HepG2 (cell line): ENCODE results near the gene MTA3. TPM values are rescaled to one million over a fixed set of nuclear protein-coding genes. Genes with fewer than 3 reads are reported as not detected.

Source experiments
- ATAC-seq: fragments of 200-7000 bp; cut with Tn5 transposase; 3 replicates; pipeline ENCODE4 v1.9.1; 2020; ENCODE audit warnings: mild to moderate bottlenecking, moderate library complexity
- BruUV-seq: library from RNA; stranded (reverse); fragments of 400-500 nt; replicated peaks from 2 replicates; lab custom pipeline; 2021; lab: Mats Ljungman, UMichigan
- CTCF ChIA-PET: fragments of 300-600 bp; formaldehyde crosslinking; extraction: SDS; loops from one replicate; lab custom pipeline; 2021; ENCODE audit warnings: low total read pairs, inconsistent platforms, low intra/inter-chr PET ratio; lab: Yijun Ruan, JAX
- POLR2A ChIA-PET: fragments of 350-600 bp; sonication (Branson Sonifier 250); formaldehyde crosslinking; loops from one replicate; lab custom pipeline; 2020; ENCODE audit warnings: antibody characterized with exemption, inconsistent platforms; lab: Yijun Ruan, JAX
- DNase-seq: peaks from one replicate; pipeline ENCODE4 v3.0.0-alpha.2; 2015; ENCODE audit warnings: low spot score
- FAIRE-seq: peaks from 3 replicates; lab custom pipeline; 2011; peaks lifted over from hg19 to GRCh38; lab: Jason Lieb, UNC
- H2AFZ ChIP-seq: one replicate; pipeline ENCODE4 v1.6.1; 2011; ENCODE audit warnings: low read length, inconsistent platforms
- H3K27ac ChIP-seq: fragments of 300-600 bp; 3 replicates; pipeline ENCODE4 v1.8.0; 2011; ENCODE audit warnings: mixed run types, mild to moderate bottlenecking, mixed read lengths, low read length, inconsistent platforms; ENCODE audit not compliant: insufficient read depth; ENCODE audit errors: extremely low read length
- H3K27me3 ChIP-seq, 2 experiments: fragments of 200-600 bp in 1 of 2; 2 replicates in 1 of 2; 3 replicates in 1 of 2; pipeline versions ENCODE4 v1.6.0 to v1.8.0; 2011; ENCODE audit warnings: low read length in 2 of 2, mild to moderate bottlenecking in 2 of 2, moderate library complexity in 2 of 2, inconsistent platforms in 1 of 2; ENCODE audit not compliant: insufficient read depth in 2 of 2, control insufficient read depth in 1 of 2
- H3K36me3 ChIP-seq, 2 experiments: fragments of 200-600 bp in 1 of 2; replicated peaks in 1 of 2; 2 replicates in 1 of 2; 3 replicates in 1 of 2; pipeline versions ENCODE4 v1.5.1 to v1.8.0; 2011; ENCODE audit warnings: low read length in 2 of 2, inconsistent platforms in 1 of 2; ENCODE audit not compliant: insufficient read depth in 2 of 2, control insufficient read depth in 1 of 2
- H3K4me1 ChIP-seq: 2 replicates; pipeline ENCODE4 v1.5.1; 2012; ENCODE audit warnings: low read length, inconsistent platforms; ENCODE audit not compliant: insufficient read depth
- H3K4me2 ChIP-seq: 2 replicates; pipeline ENCODE4 v1.6.0; 2011; ENCODE audit warnings: low read depth, low read length, inconsistent platforms
- H3K4me3 ChIP-seq, 3 experiments: fragments of 200-600 bp in 1 of 3; sonication (generic), shearing (Covaris generic) in 1 of 3; replicated peaks in 1 of 3; 2 replicates each; pipeline ENCODE4 v1.5.1; 2011 to 2016; ENCODE audit warnings: low read length in 3 of 3, inconsistent platforms in 2 of 3, low read depth in 2 of 3, mild to moderate bottlenecking in 2 of 3, control low read depth in 1 of 3, mixed read lengths in 1 of 3; ENCODE audit not compliant: insufficient read depth in 1 of 3
- H3K79me2 ChIP-seq: one replicate; pipeline ENCODE4 v1.6.1; 2011; ENCODE audit warnings: low read length, inconsistent platforms; ENCODE audit not compliant: insufficient read depth
- H3K9ac ChIP-seq: 2 replicates; pipeline ENCODE4 v1.6.0; 2011; ENCODE audit warnings: mild to moderate bottlenecking, low read depth, low read length, inconsistent platforms; ENCODE audit not compliant: insufficient read depth
- H3K9me3 ChIP-seq: 2 replicates; pipeline ENCODE4 v1.5.1; 2012; ENCODE audit warnings: mild to moderate bottlenecking, low read length
- H4K20me1 ChIP-seq: 2 replicates; pipeline ENCODE4 v1.6.0; 2011; ENCODE audit warnings: inconsistent platforms, mild to moderate bottlenecking, low read length, moderate library complexity; ENCODE audit not compliant: insufficient read depth
- GMEB2 ChIP-seq: IDR thresholded peaks from 2 replicates; pipeline ENCODE4 v1.6.1; 2016; ENCODE audit warnings: missing biosample characterization, missing genetic modification reagents, low read depth
- RBM22 ChIP-seq: fragments of 200-400 bp; formaldehyde crosslinking; optimal IDR thresholded peaks from 2 replicates; pipeline ENCODE3; 2017; ENCODE audit warnings: mild to moderate bottlenecking, low read length, moderate library complexity
- SNAPC5 ChIP-seq: sonication (generic); formaldehyde crosslinking; IDR thresholded peaks from 2 replicates; pipeline ENCODE4 v1.8.1; 2023; ENCODE audit warnings: mild to moderate bottlenecking, missing genetic modification reagents, borderline replicate concordance
- TIGD3 ChIP-seq: sonication (generic); formaldehyde crosslinking; IDR thresholded peaks from 2 replicates; pipeline ENCODE4 v1.5.1; 2020; ENCODE audit warnings: mild to moderate bottlenecking, missing genetic modification reagents, borderline replicate concordance
- ZBTB33 ChIP-seq: sonication (generic); formaldehyde crosslinking; IDR thresholded peaks from 2 replicates; pipeline ENCODE4 v1.4.0; 2020; ENCODE audit warnings: missing genetic modification reagents
- ZNF570 ChIP-seq: sonication (generic); formaldehyde crosslinking; IDR thresholded peaks from 2 replicates; pipeline ENCODE4 v1.4.0; 2020; ENCODE audit warnings: mild to moderate bottlenecking, missing genetic modification reagents, borderline replicate concordance
- ZNF574 ChIP-seq: sonication (generic); formaldehyde crosslinking; IDR thresholded peaks from 2 replicates; pipeline ENCODE4 v1.4.0; 2020; ENCODE audit warnings: missing genetic modification reagents
- ZNF678 ChIP-seq: sonication (generic); formaldehyde crosslinking; IDR thresholded peaks from 2 replicates; pipeline ENCODE4 v1.4.0; 2020; ENCODE audit warnings: mild to moderate bottlenecking, missing genetic modification reagents
- WGBS: methylation state at CpG from one replicate; pipeline ENCODE4 v1.1.6; 2017; ENCODE audit warnings: low lambda C conversion rate; 5-methylcytosine and 5-hydroxymethylcytosine counted together
- in situ Hi-C: cut with HindIII; loops from 2 replicates; pipeline ENCODE4 v1.10.0; 2017; ENCODE audit warnings: low pct_unique_long_range_greater_than_20kb; ENCODE audit not compliant: extremely low pct_ligation_motif_present
- intact Hi-C: fragments of 100-400 bp; cut with micrococcal nuclease; formaldehyde crosslinking; loops from one replicate; pipeline ENCODE4 v1.10.0; 2022; ENCODE audit not compliant: unreplicated experiment
- polyA plus RNA-seq, 8 experiments: library from polyadenylated mRNA; depleted of rRNA in 3 of 8; stranded (reverse) in 7 of 8; unstranded in 1 of 8; fragments of >200 nt; fragmentation: Illumina TruSeq in 4 of 8; extraction: Trizol in 4 of 8; gene quantifications; 2 replicates each; pipeline versions ENCODE4 v1.2.1 to v1.2.3, GENCODE V29; 2011 to 2016; ENCODE audit warnings: low read depth in 4 of 8, missing spikeins in 1 of 8, mixed read lengths in 1 of 8; ENCODE audit not compliant: insufficient read depth in 1 of 8
- total RNA-seq, 5 experiments: library from RNA; depleted of rRNA; stranded (reverse); fragments of >200 nt; fragmentation: Illumina TruSeq; extraction: Trizol; gene quantifications; 2 replicates each; pipeline ENCODE4 v1.2.3, GENCODE V29; 2016; ENCODE audit warnings: low read depth in 1 of 5

Gene MTA3
- total and polyA plus RNA-seq, 2 of the 13 experiments (the other 11 are each of a cell fraction or from before 2014, with no cell fraction given), result 48.8 to 77.8 TPM

GRCh38 chr2:42714686-42715085 lies 146.3 kb downstream of the MTA3 start:
- Histone ChIP-seq H3K9me3 (no peaks in the 10 kb centered on the region), H4K20me1 (no peaks in the 10 kb centered on the region), H3K27me3 (no peaks in the 10 kb centered on the region), H3K9ac (no peak overlapping the region), H3K36me3 (peaks cover 0 to 4% of the 10 kb centered on the region in 2 experiments; a peak in 1 of 5 replicates), H3K27ac (no peak overlapping the region), H3K79me2 (no peaks in the 10 kb centered on the region), H3K4me3 (no peak overlapping the region), H3K4me2 (no peak overlapping the region), H2AFZ (no peak overlapping the region), H3K4me1 (no peaks in the 10 kb centered on the region)
- ATAC-seq (peak; percentile 35), FAIRE-seq (no peak), DNase-seq (no peak)
- WGBS, result 89% methylated on average over 7 of the region's 7 CpGs
- in situ Hi-C loops, result no loop called here
- BruUV-seq, result no TSS peak
- ChIA-PET CTCF (no interaction called here), POLR2A (no interaction called here)
- intact Hi-C loops, result no loop called here
- peak; percentile 52; the same call in 1 of the 2 replicates for TF ChIP-seq ZBTB33 (CRISPR knock-in tag)
- TF ChIP-seq RBM22, result peak; percentile 36
- no peak for TF ChIP-seq GMEB2 (CRISPR knock-in tag)

- ATAC-seq (no peak), DNase-seq (no peak), FAIRE-seq (no peak)
- in situ Hi-C loops (no loop called here), intact Hi-C loops (no loop called here)
- CTCF ChIA-PET, result no interaction called here
- Histone ChIP-seq H3K4me3 (no peak overlapping the region), H3K9me3 (no peaks in the 10 kb centered on the region), H3K36me3 (no peaks in the 10 kb centered on the region; a peak in 1 of 5 replicates), H3K79me2 (no peaks in the 10 kb centered on the region), H3K4me1 (no peaks in the 10 kb centered on the region), H3K27ac (no peak overlapping the region), H3K27me3 (no peaks in the 10 kb centered on the region), H3K4me2 (no peak overlapping the region), H3K9ac (no peak overlapping the region), H2AFZ (no peak overlapping the region), H4K20me1 (no peaks in the 10 kb centered on the region)
- BruUV-seq, result no TSS peak
- 85% methylated on average over 2 of the region's 2 CpGs for WGBS
- POLR2A ChIA-PET, result no interaction called here
- no peak for TF ChIP-seq ZNF678 (CRISPR knock-in tag)
- TF ChIP-seq TIGD3 (CRISPR knock-in tag), result no peak
- TF ChIP-seq SNAPC5 (CRISPR knock-in tag), result no peak
- TF ChIP-seq ZNF574 (CRISPR knock-in tag), result no peak
- TF ChIP-seq ZNF570 (CRISPR knock-in tag), result no peak
Observed at GRCh38 chr2:42721898-42722297, 153.5 kb downstream of the MTA3 start.
